ENCODE measurements around the gene RXRA. TPM values are rescaled to one million over a fixed set of nuclear protein-coding genes. Genes with fewer than 3 reads are reported as not detected.
A peak's percentile ranks its signal among the peaks of the same experiment; 100 is the strongest.
"Not testable (repeated sequence)": the region's sequence is repeated elsewhere in the genome, so short reads cannot be mapped to it uniquely, and the experiment has no call there.

RXRA gene
- total RNA-seq, 1 experiment from 2014 or later = 17.2 TPM

GRCh38 chr9:134293611-134294152 lies 32.6 kb upstream of the RXRA start:
- DNase-seq (ENCODE audit: low spot score) = no peak

GRCh38 chr9:134294153-134295071 lies 31.8 kb upstream of the RXRA start:
- DNase-seq (ENCODE audit: low spot score) = no peak

- DNase-seq (ENCODE audit: low spot score) = no peak
These were observed 31.0 kb upstream of the RXRA start for GRCh38 chr9:134295101-134295745.

- no peak for DNase-seq (ENCODE audit: low spot score)
These were observed 30.5 kb upstream of the RXRA start for GRCh38 chr9:134295746-134296250.

GRCh38 chr9:134296301-134297082 lies 29.8 kb upstream of the RXRA start:
- DNase-seq (ENCODE audit: low spot score) = no peak

- DNase-seq (ENCODE audit: low spot score) = no peak
These were observed 29.2 kb upstream of the RXRA start for GRCh38 chr9:134297083-134297410.

- DNase-seq (ENCODE audit: low spot score) = no peak
These were observed 28.7 kb upstream of the RXRA start for GRCh38 chr9:134297576-134297975.

GRCh38 chr9:134298000-134298399 lies 28.3 kb upstream of the RXRA start:
- DNase-seq (ENCODE audit: low spot score) = no peak

GRCh38 chr9:134299068-134299467 lies 27.2 kb upstream of the RXRA start:
- no peak for DNase-seq (ENCODE audit: low spot score)

- DNase-seq (ENCODE audit: low spot score) = no peak
These were observed 26.4 kb upstream of the RXRA start for GRCh38 chr9:134299883-134300282.

GRCh38 chr9:134301387-134302129 lies 24.7 kb upstream of the RXRA start:
- peak; percentile 74 for DNase-seq (ENCODE audit: low spot score)

- DNase-seq (ENCODE audit: low spot score) = no peak
These were observed 24.0 kb upstream of the RXRA start for GRCh38 chr9:134302130-134302817.

- no peak for DNase-seq (ENCODE audit: low spot score)
These were observed 22.7 kb upstream of the RXRA start for GRCh38 chr9:134303601-134304000.

GRCh38 chr9:134304261-134304660 lies 22.0 kb upstream of the RXRA start:
- DNase-seq (ENCODE audit: low spot score) = no peak

- no peak for DNase-seq (ENCODE audit: low spot score)
These were observed 21.6 kb upstream of the RXRA start for GRCh38 chr9:134304690-134305089.

- no peak for DNase-seq (ENCODE audit: low spot score)
These were observed 20.7 kb upstream of the RXRA start for GRCh38 chr9:134305533-134305932.

- DNase-seq (ENCODE audit: low spot score) = not testable (repeated sequence)
These were observed 20.2 kb upstream of the RXRA start for GRCh38 chr9:134306042-134306441.

GRCh38 chr9:134306636-134307600 lies 19.3 kb upstream of the RXRA start:
- no peak for DNase-seq (ENCODE audit: low spot score)
